GM11168 (cell line): Measurements from ENCODE around the gene LRIT2.

ENCODE experiments used
- in situ Hi-C: fragments of 300-500 bp; cut with MboI; formaldehyde crosslinking; loops from one replicate; pipeline ENCODE4 v1.12.0; 2022; ENCODE audit warnings: low sequenced_read_pairs; ENCODE audit not compliant: unreplicated experiment

Gene LRIT2

GRCh38 chr10:84212014-84212413 lies 13.3 kb downstream of the LRIT2 start:
- in situ Hi-C loops, result loop anchor here (10.0 kb wide), 1 partner anchor 67 kb away; no protein-coding TSS in a partner anchor

- in situ Hi-C loops, result loop anchor here (10.0 kb wide), 1 partner anchor 67 kb away; no protein-coding TSS in a partner anchor
Measured at GRCh38 chr10:84211566-84211965, 13.8 kb downstream of the LRIT2 start.

DNA sequence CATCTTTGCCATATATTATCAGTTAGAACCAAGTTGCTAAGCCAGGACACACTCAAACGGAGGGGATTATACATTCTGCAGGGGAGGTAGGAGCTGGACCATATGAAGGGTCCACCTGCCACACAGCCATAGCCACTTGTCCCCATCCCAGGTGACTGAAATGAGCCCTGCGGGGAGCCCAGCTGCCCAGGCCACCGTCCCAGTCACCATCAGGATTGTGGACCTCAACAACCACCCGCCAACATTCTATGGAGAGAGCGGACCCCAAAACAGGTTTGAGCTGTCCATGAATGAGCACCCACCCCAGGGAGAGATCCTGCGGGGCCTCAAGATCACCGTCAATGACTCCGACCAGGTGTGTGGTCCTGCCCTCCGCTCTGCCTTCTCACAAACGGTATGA lies 17.3 kb downstream of the LRIT2 start:
- in situ Hi-C loops, result loop anchor here (5.0 kb wide), 1 partner anchor 46 kb away; no protein-coding TSS in a partner anchor

DNA sequence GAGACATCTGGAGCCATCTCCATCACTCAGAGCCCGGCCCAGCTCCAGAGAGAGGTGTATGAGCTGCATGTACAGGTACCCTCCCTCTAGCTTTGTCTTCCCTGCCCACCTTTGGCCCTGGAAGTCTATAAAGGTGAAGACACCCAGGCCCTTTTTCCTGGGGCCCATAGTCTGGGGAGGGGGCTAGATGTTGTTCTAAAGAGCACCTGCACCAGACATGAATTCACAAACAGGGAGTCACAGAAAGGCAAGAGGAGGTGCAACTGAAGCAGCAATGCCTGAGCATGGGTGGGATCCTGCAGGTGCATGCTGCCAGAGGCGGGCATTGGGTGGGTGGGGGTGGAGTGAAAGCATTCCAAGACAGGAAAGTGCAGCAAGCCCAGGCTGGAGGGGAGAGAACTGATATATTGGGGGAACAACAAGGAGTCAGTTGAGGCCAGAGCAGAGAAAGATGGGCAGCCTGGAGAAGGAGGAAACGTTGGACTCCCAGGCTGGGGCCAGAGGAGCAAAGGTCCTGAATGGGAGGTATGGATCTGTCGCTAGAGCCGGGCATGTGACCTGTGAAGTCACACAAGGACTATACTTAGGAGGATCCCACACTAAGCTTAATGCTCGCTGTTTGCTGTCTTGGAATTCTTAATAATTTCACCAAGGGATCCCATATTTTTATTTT lies 19.4 kb downstream of the LRIT2 start:
- in situ Hi-C loops, result loop anchor here (5.0 kb wide), 1 partner anchor 44 kb away; no protein-coding TSS in a partner anchor

DNA sequence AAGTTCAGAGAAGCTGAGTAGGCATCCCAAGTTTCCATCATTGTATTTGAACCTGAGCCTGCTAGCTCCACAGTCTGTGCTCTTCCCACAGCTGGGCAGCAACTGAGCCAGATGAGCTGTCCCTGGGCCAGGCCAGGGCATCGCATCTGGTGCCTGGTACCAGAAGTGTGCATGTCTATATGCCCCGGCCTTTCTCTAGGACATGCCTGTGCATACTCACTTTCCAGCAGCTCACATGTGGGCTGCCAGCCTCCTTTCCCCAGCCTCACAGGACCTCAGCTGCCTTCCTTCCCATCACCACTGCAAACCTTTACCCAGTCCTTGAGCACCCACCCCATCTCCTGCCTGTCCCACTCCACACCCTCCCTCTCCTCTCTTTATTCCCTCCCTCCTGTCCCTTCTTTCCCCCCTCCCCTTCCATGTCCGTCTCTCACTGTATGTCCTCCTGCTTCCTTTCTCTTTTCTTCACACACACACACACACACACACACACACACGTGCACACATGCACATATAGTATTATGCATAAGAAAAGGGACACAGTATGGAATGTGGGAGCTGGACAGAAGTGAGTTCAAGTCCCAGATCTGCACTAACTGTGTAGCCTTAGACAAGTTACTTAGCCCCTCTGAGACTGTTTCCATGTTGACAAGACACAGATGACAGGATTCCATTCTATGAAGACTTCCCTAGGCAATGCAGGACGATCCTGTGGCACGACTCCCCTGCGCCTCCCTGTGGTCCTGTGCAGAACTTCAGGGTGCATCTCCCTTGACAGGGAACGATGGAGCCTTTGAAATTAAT lies 20.1 kb downstream of the LRIT2 start:
- in situ Hi-C loops, result loop anchor here (5.0 kb wide), 1 partner anchor 43 kb away; no protein-coding TSS in a partner anchor

GRCh38 chr10:84204610-84205009 lies 20.7 kb downstream of the LRIT2 start:
- in situ Hi-C loops, result loop anchor here (5.0 kb wide), 1 partner anchor 42 kb away; no protein-coding TSS in a partner anchor

GRCh38 chr10:84204122-84204521 lies 21.2 kb downstream of the LRIT2 start:
- in situ Hi-C loops, result no loop called here

DNA sequence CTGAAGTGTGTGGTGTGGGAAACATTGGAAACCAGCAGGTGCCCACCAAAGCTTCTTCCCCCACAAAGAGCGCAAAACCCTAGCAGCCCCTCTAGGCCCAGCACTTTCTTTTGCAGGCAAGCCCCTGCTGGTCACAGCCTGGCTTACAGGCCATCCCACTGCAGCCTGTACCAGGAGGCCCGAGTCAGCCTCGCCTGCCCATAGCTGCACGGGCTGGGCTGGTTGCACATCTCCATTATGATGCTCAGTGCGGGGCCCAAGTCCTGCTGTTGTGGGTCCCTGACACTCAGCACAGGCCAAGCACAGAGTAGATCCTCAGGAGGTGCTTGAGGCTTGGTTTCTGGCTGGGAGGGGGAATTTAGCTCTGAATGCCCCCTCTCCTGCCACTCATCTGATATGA lies 23.0 kb downstream of the LRIT2 start:
- in situ Hi-C loops, result no loop called here

DNA sequence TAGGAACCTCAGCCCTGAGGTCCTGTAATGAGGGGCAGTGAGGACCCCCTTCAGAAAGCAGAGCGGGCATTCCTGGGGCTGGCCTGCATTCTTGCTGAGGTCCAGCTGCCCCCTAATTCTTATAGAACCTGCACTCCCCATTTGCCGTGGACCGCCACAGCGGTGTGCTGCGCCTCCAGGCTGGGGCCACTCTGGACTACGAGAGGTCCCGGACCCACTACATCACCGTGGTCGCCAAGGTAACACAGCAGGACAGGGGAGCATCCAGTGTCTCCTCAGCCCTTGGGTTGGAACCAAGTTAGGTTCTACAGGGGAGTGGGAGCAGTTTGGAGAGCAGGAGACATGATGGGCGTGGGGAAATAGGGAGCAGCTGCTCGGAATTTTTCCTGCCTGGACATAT lies 23.7 kb downstream of the LRIT2 start:
- in situ Hi-C loops, result no loop called here

GRCh38 chr10:84201244-84201606 lies 24.1 kb downstream of the LRIT2 start:
- in situ Hi-C loops, result no loop called here

GRCh38 chr10:84200537-84201243 lies 24.7 kb downstream of the LRIT2 start:
- in situ Hi-C loops, result no loop called here

DNA sequence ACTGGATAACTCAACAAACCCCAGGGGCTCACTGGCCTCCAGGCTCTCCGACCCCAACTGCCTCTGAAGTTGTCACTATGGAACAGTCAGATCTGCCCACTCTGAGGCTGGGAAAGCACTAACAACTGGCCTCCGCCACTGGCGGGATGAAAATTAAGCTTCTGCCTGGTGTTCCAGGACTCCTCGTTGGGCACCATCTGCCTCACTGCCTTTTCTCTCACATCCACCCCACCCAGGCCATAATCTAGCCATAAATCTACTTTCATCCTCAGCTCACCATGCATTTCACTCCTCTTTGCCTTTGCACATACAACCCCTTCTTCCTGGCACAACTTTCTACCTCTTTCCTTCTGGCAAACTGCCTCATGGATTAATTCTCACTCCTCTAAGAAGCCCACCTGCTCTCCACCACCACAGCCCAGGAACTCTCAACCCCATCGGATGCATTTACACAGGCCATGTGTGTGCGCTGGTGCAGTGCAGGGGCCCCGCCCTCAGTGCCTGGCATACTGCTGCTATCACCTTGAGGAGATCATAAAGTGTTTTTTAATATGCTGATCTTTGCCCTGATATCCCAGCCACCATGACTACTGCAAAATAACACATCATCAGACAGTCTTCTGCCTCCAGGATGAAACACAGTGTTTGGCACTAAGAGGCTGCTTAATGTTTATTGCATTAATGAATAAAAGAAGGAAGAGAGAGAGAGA lies 27.0 kb downstream of the LRIT2 start:
- in situ Hi-C loops, result no loop called here

GRCh38 chr10:84197643-84198042 lies 27.7 kb downstream of the LRIT2 start:
- in situ Hi-C loops, result no loop called here

GRCh38 chr10:84196941-84197340 lies 28.4 kb downstream of the LRIT2 start:
- in situ Hi-C loops, result no loop called here

DNA sequence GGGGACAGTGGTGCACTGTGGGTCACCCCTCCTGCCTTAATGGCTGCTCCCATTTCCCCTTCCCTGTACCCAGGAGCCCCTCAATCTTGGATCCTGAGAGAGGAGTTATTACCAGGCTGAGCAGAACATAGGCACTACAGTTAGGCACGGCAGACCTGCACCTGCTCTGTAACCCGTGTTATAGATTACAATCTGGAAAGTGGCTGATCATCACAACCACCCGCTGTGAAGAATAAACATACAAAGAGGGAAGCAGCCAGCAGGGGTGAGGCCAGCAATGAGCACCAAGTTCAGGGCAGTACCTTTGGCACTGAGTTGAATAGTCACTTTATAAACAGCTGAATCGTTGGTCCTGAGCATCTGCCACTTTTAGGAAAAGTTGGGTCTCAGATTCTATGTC lies 29.3 kb downstream of the LRIT2 start:
- in situ Hi-C loops, result no loop called here

DNA sequence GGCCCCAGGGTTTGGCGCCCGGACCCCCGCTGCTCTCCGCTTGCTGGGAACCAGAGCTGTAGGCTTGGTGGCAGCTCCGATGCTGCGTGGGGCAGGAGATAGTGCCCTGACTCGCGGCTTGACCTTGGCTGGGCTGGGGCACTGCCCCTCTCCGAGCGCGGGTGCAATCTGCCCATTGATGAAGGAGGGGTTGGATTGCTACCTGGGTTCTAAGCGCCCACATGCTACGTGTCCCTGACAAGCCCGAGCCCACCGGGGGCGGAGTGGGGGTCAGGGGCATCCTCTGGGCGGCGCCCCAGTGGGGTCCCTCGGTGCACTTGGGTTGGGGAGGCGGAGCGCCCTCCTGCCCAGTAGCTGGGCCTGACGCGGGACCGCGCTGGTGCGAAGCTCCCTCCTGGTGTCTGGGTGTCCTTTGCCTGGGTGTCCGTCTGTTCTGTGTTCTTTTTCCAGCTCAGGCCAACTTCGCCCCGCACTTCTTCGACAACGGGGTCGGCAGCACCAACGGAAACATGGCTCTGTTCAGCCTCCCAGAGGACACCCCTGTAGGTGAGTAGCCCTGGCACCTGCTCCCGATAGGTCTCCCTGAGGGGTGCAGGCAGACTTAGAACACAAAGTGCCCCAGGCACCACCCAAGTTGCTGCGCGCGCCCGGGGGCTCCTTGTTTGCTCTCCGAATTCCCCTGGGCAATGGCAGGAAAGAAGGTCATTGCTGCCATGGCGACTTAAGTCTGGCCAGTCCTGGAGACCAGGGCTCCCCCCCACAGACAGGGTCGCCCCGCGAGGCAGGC lies 30.1 kb downstream of the LRIT2 start:
- in situ Hi-C loops, result no loop called here

DNA sequence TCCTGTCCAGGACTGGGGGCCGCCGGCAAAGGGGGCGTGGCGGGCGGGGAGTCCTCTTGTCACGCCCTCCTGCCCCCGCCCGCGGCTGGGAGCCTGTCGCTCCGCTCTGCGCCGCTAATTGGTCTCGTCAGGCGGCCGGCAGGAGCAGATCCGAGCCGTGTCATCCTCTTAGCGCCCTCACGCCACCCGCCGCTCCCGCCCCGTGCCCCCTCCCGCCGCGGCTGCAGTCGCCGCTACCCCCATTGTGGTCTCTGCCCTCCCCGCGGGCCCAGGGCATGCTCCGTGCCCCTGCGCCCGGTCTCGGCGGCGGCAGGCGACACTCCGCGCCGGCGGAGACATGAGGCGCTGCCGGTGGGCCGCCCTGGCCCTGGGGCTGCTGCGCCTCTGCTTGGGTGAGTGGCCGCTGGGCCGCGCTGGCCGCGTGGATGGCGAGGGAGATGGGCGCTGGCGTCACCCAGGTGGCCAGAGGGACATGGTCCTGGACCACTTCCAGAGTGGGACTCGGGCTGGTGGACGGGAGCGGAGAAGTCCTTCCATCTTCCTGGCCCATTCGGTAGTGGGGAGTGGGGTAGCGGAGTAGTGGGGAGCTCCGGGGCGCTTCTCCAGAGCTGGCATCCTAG lies 30.8 kb downstream of the LRIT2 start, which contains the start of gene CDHR1:
TSS of gene CDHR1 (plus strand) at position 114 of the 620 bp plus-strand sequence. CDS start at position 338, 224 bp downstream.
- in situ Hi-C loops, result no loop called here

- in situ Hi-C loops, result no loop called here
Measured at GRCh38 chr10:84193846-84194423, 31.4 kb downstream of the LRIT2 start.

- in situ Hi-C loops, result no loop called here
Measured at GRCh38 chr10:84193327-84193726, 32.0 kb downstream of the LRIT2 start.
